HEK293T (cell line): ENCODE measurements around the gene RAB5B.

Experiments
- CTCF ChIA-PET: fragments of 350-600 bp; formaldehyde crosslinking; extraction: SDS; loops from one replicate; lab custom pipeline; 2021; ENCODE audit warnings: antibody characterized with exemption, inconsistent platforms; lab: Yijun Ruan, JAX
- POLR2A ChIA-PET: fragments of 350-600 bp; formaldehyde crosslinking; extraction: SDS; loops from one replicate; lab custom pipeline; 2020; ENCODE audit warnings: antibody characterized with exemption, inconsistent platforms; lab: Yijun Ruan, JAX
- DNase-seq: peaks from one replicate; pipeline ENCODE4 v3.0.0; 2012; ENCODE audit warnings: mixed read lengths; ENCODE audit errors: extremely low spot score
- ARNT ChIP-seq: fragments of 450-650 bp; IDR thresholded peaks from 2 replicates; pipeline ENCODE4 v1.6.1; 2017; ENCODE audit warnings: mild to moderate bottlenecking
- BHLHE40 ChIP-seq: fragments of 450-650 bp; IDR thresholded peaks from 2 replicates; pipeline ENCODE4 v1.6.1; 2016; ENCODE audit warnings: mild to moderate bottlenecking, moderate library complexity, borderline replicate concordance
- CTBP1 ChIP-seq: fragments of 450-650 bp; IDR thresholded peaks from 2 replicates; pipeline ENCODE4 v1.6.1; 2016; ENCODE audit warnings: borderline replicate concordance
- ELF4 ChIP-seq: fragments of 450-650 bp; IDR thresholded peaks from 2 replicates; pipeline ENCODE4 v1.6.1; 2017; ENCODE audit warnings: antibody characterized with exemption
- FOXA1 ChIP-seq: fragments of 450-650 bp; IDR thresholded peaks from 2 replicates; pipeline ENCODE4 v1.6.1; 2016; ENCODE audit warnings: mild to moderate bottlenecking
- FOXK2 ChIP-seq: fragments of 450-650 bp; IDR thresholded peaks from 2 replicates; pipeline ENCODE4 v1.6.1; 2016; ENCODE audit warnings: mild to moderate bottlenecking
- FOXM1 ChIP-seq: fragments of 450-650 bp; IDR thresholded peaks from 2 replicates; pipeline ENCODE4 v1.6.1; 2017; ENCODE audit warnings: mild to moderate bottlenecking, borderline replicate concordance
- HDGF ChIP-seq: fragments of 450-650 bp; IDR thresholded peaks from 2 replicates; pipeline ENCODE4 v1.6.1; 2017; ENCODE audit warnings: antibody characterized with exemption, borderline replicate concordance
- L3MBTL2 ChIP-seq: fragments of 450-650 bp; conservative IDR thresholded peaks from 2 replicates; pipeline ENCODE4 v1.6.1; 2016; ENCODE audit warnings: mild to moderate bottlenecking
- LEF1 ChIP-seq: fragments of 450-650 bp; IDR thresholded peaks from 2 replicates; pipeline ENCODE4 v1.6.1; 2017; ENCODE audit warnings: mild to moderate bottlenecking, borderline replicate concordance
- NFRKB ChIP-seq: fragments of 450-650 bp; IDR thresholded peaks from 2 replicates; pipeline ENCODE4 v1.6.1; 2016; ENCODE audit warnings: mild to moderate bottlenecking, moderate library complexity
- SP1 ChIP-seq: fragments of 450-650 bp; IDR thresholded peaks from 2 replicates; pipeline ENCODE4 v1.6.1; 2017
- SUZ12 ChIP-seq: fragments of 450-650 bp; IDR thresholded peaks from 2 replicates; pipeline ENCODE4 v1.6.1; 2016; ENCODE audit warnings: mild to moderate bottlenecking
- TARDBP ChIP-seq: fragments of 450-650 bp; IDR thresholded peaks from 2 replicates; pipeline ENCODE4 v1.6.1; 2016
- ZNF384 ChIP-seq: fragments of 450-650 bp; IDR thresholded peaks from 2 replicates; pipeline ENCODE4 v1.6.1; 2016
- TF ChIP-seq, protein P1 (sequence below): fragments of 450-650 bp; IDR thresholded peaks from 2 replicates; pipeline ENCODE4 v1.6.1; 2016

The RAB5B gene

DNA sequence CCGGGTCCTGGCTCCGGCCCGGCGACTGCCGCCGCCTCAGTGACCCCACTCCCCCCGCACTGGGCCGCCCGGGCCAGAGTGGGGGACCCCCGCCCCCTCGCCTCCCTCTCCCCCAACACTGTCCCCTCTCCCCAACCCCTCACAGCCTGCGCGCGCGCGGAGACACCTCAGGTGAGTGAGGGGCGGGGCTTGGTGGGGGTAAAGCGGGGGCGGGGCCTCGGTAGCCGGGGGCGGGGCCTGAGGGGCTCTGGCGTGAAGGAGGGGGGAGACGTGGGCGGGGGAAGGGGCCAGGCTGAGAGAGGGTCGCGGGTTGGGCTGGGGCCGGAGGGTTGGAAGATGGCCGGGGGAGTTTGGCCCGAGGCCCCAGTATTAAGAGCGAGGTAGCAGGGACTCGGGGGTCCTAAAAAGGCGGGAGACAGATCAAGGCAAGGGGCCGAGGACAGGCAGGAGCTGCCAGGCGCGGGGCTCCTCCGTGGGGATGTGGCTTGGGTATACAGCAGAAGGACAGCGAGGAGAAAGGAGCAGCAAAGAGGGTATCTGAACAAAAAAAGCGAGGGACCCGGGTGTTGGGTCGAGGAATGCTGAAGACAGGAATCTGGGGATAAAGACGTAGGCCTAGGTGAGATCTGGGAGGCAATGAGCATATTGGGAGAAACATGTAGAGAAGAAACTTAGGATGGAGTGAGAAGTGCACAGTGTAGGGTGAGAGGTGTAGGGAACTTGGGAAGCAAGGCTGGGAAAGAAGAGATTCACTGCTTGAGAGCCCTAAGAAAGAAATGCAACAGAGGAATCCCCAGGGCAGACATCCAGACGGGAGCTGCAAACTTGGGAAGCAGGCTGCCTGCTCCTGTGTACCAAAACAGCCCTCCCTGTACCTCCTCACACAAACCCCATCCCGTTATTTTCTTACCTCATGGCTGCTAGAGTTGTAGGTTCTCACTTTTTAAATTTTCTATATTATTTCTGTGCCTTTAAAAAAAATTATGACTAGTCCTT lies 34.0 kb downstream of the RAB5B start:
- TF ChIP-seq NFRKB (no peak), SP1 (no peak), L3MBTL2 (peak; percentile 69), BHLHE40 (no peak), FOXK2 (no peak)
- CTCF ChIA-PET = interaction anchor here (0.5 to 1.4 kb wide), 3 partner anchors 11 to 52 kb away, joined by 3 to 8 read pairs (median 3); partner anchors contain the start of gene SUOX
- peak; percentile 75 for DNase-seq
- POLR2A ChIA-PET = interaction anchor here (0.6 to 2.0 kb wide), 8 partner anchors 11 to 190 kb away, joined by 3 to 27 read pairs (median 4); partner anchors contain the start of genes ORMDL2, PA2G4, SARNP and SUOX

GRCh38 chr12:56010111-56010570 lies 36.3 kb downstream of the RAB5B start:
- POLR2A ChIA-PET = no interaction called here
- CTCF ChIA-PET = no interaction called here
- DNase-seq = no peak
- TF ChIP-seq ZNF384 (no peak), SUZ12 (no peak), FOXK2 (no peak), FOXA1 (no peak), ELF4 (no peak), TARDBP (no peak), NFRKB (no peak), HDGF (no peak)

- TF ChIP-seq ARNT = no peak
- no peak for TF ChIP-seq FOXM1
- no peak for TF ChIP-seq SP1
- no peak for TF ChIP-seq FOXA1
- ChIA-PET CTCF (no interaction called here), POLR2A (interaction anchor here (0.5 kb wide), 1 partner anchor 89 kb away, joined by 3 read pairs; no protein-coding TSS in a partner anchor)
- no peak for DNase-seq
Observed at GRCh38 chr12:56011509-56012090, 37.7 kb downstream of the RAB5B start.

- no peak for DNase-seq
- TF ChIP-seq, protein P1, sequence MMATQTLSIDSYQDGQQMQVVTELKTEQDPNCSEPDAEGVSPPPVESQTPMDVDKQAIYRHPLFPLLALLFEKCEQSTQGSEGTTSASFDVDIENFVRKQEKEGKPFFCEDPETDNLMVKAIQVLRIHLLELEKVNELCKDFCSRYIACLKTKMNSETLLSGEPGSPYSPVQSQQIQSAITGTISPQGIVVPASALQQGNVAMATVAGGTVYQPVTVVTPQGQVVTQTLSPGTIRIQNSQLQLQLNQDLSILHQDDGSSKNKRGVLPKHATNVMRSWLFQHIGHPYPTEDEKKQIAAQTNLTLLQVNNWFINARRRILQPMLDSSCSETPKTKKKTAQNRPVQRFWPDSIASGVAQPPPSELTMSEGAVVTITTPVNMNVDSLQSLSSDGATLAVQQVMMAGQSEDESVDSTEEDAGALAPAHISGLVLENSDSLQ = no peak
- TF ChIP-seq CTBP1 (no peak), SP1 (no peak), FOXM1 (no peak), SUZ12 (no peak), ELF4 (no peak), HDGF (no peak), LEF1 (no peak), BHLHE40 (no peak), NFRKB (no peak), FOXK2 (no peak), L3MBTL2 (no peak), FOXA1 (no peak), TARDBP (no peak), ZNF384 (no peak), ARNT (no peak)
- ChIA-PET POLR2A (interaction anchor here (0.7 to 0.9 kb wide), 2 partner anchors 16 to 86 kb away, joined by 3 to 4 read pairs; partner anchors contain the start of gene SUOX), CTCF (interaction anchor here (1.0 kb wide), 1 partner anchor 18 kb away, joined by 5 read pairs; no protein-coding TSS in a partner anchor)
Observed at GRCh38 chr12:56013482-56013881, 39.6 kb downstream of the RAB5B start.

DNA sequence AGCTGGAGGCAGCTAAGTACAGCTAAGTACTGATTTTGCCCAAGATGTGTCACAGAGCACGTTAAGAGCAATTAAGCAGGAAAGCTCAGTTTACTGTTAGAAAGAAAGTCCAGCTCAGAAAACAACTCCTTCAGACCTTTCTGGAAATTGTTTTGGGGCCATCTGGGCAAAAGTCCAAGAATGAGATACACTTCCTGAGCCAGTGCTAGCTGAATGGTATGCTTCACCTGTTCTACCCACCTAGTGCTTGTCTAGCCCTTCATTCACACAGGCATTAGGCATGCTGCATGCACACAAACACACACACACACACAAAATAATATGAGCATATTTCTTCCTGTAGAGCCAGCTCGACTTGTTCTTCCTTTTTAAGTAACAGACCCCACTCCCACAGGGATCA lies 40.3 kb downstream of the RAB5B start:
- ChIA-PET POLR2A (interaction anchor here (0.7 to 0.9 kb wide), 2 partner anchors 17 to 87 kb away, joined by 3 to 4 read pairs; partner anchors contain the start of gene SUOX), CTCF (interaction anchor here (0.6 to 1.0 kb wide), 2 partner anchors 19 to 276 kb away, joined by 4 to 5 read pairs; no protein-coding TSS in a partner anchor)
- TF ChIP-seq, protein P1 = no peak
- no peak for TF ChIP-seq SP1
- no peak for TF ChIP-seq CTBP1
- TF ChIP-seq TARDBP = no peak
- no peak for TF ChIP-seq ARNT
- no peak for TF ChIP-seq L3MBTL2
- TF ChIP-seq NFRKB = no peak
- no peak for TF ChIP-seq LEF1
- TF ChIP-seq ELF4 = no peak
- TF ChIP-seq ZNF384 = no peak
- no peak for TF ChIP-seq HDGF
- TF ChIP-seq BHLHE40 = no peak
- TF ChIP-seq FOXM1 = no peak
- TF ChIP-seq FOXA1 = no peak
- TF ChIP-seq SUZ12 = no peak
- TF ChIP-seq FOXK2 = no peak
- no peak for DNase-seq

DNA sequence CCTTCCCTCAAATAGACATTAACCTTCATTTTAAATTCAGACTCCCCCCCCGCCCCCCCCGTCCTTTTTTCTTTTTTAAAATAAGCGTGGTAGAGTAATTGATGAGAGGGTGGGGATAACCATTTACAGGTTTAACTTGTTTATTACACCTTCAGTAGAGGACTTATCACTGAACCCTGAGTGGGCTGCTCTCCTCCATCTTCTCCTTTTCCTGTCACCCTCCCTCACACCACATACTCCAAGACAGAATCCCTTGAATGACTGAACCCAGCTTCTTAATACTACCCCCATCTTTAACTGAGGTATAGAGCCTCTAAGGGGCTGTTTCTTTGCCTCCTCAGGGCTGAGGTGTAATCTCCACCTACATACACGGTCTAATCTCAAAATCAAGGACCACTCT lies 43.3 kb downstream of the RAB5B start:
- no peak for TF ChIP-seq HDGF
- TF ChIP-seq FOXM1 = no peak
- TF ChIP-seq SP1 = no peak
- ChIA-PET CTCF (no interaction called here), POLR2A (no interaction called here)
- no peak for DNase-seq
